Heart right ventricle (tissue), 16 donors: ENCODE data around the gene PARP16. TPM values are rescaled to one million over a fixed set of nuclear protein-coding genes. Genes with fewer than 3 reads are reported as not detected.

ENCODE experiments used
- ATAC-seq, 8 donors: fragments of 200-7000 bp; cut with Tn5 transposase; one replicate each; pipeline ENCODE4 v1.9.1; 2020; ENCODE audit warnings: mild to moderate bottlenecking in 8 of 8, moderate library complexity in 8 of 8, moderate number of reproducible peaks in 1 of 8
- DNase-seq, 2 donors: peaks; one replicate each; pipeline ENCODE4 v3.0.0-alpha.2; 2020
- H3K27ac ChIP-seq, 10 donors: fragments of 200-600 bp; sonication (generic) in 2 of 10; one replicate each; pipeline versions ENCODE4 v1.5.0 to v1.8.0; 2020 to 2022; ENCODE audit warnings: mild to moderate bottlenecking in 3 of 10
- H3K27me3 ChIP-seq, 7 donors: fragments of 200-600 bp; one replicate each; pipeline ENCODE4 v1.8.0; 2021 to 2022; ENCODE audit warnings: mild to moderate bottlenecking in 2 of 7
- H3K36me3 ChIP-seq, 9 donors: fragments of 200-600 bp; sonication (generic) in 1 of 9; one replicate each; pipeline versions ENCODE4 v1.5.0 to v1.8.0; 2020 to 2022; ENCODE audit warnings: mild to moderate bottlenecking in 2 of 9
- H3K4me1 ChIP-seq, 9 donors: fragments of 200-600 bp; sonication (generic) in 1 of 9; one replicate each; pipeline versions ENCODE4 v1.5.0 to v1.8.0; 2020 to 2022; ENCODE audit warnings: mild to moderate bottlenecking in 4 of 9
- H3K4me3 ChIP-seq, 10 donors: fragments of 200-600 bp; sonication (generic) in 2 of 10; one replicate each; pipeline versions ENCODE4 v1.5.0 to v1.8.0; 2020 to 2022; ENCODE audit warnings: mild to moderate bottlenecking in 7 of 10, moderate library complexity in 2 of 10
- H3K9me3 ChIP-seq, 11 donors: fragments of 200-600 bp in 10 of 11; sonication (generic) in 2 of 11; one replicate each; pipeline versions ENCODE4 v1.5.0 to v1.8.0; 2013 to 2022; ENCODE audit warnings: mild to moderate bottlenecking in 2 of 11, control low read depth in 1 of 11, moderate library complexity in 1 of 11
- CTCF ChIP-seq, 9 donors: fragments of 200-600 bp; sonication (generic) in 2 of 9; IDR thresholded peaks; one replicate each; pipeline versions ENCODE4 v1.5.0 to v1.8.0; 2021 to 2022; ENCODE audit warnings: antibody characterized with exemption in 9 of 9, mild to moderate bottlenecking in 5 of 9, moderate library complexity in 1 of 9
- WGBS, 2 donors: extraction: QIAGEN DNeasy Blood & Tissue Kit; methylation state at CpG; one replicate each; pipeline ENCODE4 v1.1.7; 2013; ENCODE audit warnings: inconsistent platforms in 1 of 2; 5-methylcytosine and 5-hydroxymethylcytosine counted together
- intact Hi-C, 10 donors: fragments of 100-400 bp; cut with DNase I; formaldehyde crosslinking; loops; one replicate each; pipeline versions ENCODE4 v1.11.1 to v1.14.2; 2022
- polyA plus RNA-seq, 2 donors: library from polyadenylated mRNA; stranded (reverse); fragments of 200-250 nt; gene quantifications; one replicate each; pipeline ENCODE4 v1.2.3, GENCODE V29; 2013
- total RNA-seq, 10 donors: library from RNA; stranded (reverse); fragmentation: NEBNext Ultra II Directional in 3 of 10; extraction: Animal tissue kit (Norgen Biotek cat#: 25700) in 3 of 10; gene quantifications; one replicate each; pipeline versions ENCODE4 v1.2.1 to v1.2.4, GENCODE V29; 2021 to 2023
- donor health status: Arrhythmogenic right ventricular cardiomyopathy.
- donor health status: ischemic (EF 13 %, LVEDD 7.1; RV severe dilation, severe dysfunction).
- donor health status: healthy with polysubstance abuse.
- donor health status: DM: no; HTN: yes; CAD: no.
- donor health status: DM: no; HTN: no; CAD: no.
- donor health status: ischemic (EF 25% LVEDD 6.9; RV normal size, moderate dysfunction).
- donor health status: ischemic (EF 25% LVEDD 5.7; RV mildly dilated, moderate dysfunction).
- donor health status: healthy.
- donor health status: DM: yes; HTN: yes; CAD: no.
- donor health status: Ischemic cardiomyopathy.
- donor health status: ischemic (EF 35%, LVEDD 5.7; RV mildly dilated, moderate dysfunction).
- donor health status: nonischemic (EF 11% LVEDD 7.7; RV severe dilation, severe dysfunction).
- donor health status: DM: yes; HTN: yes; CAD: no.
- donor health status: PGD.
- donor health status: ischemic (EF 29% LVEDD 5.4; RV normal size, mild dysfunction).
- donor health status: nonischemic (EF 23%, LVEDD 6.1; RV moderate dilation, normal function).

The PARP16 gene
- total and polyA plus RNA-seq, 12 donors, result 3.1 to 5.2 (median 4.7) TPM

GRCh38 chr15:65333856-65334255 is 47.2 kb upstream of the PARP16 start:
- no peak for ATAC-seq
- no peaks in the 10 kb centered on the region for H3K36me3 ChIP-seq
- H3K9me3 ChIP-seq, result no peaks in the 10 kb centered on the region
- 76 to 77% methylated on average over 5 of the region's 5 CpGs for WGBS, 2 donors
- H3K27ac ChIP-seq, result no peak overlapping the region
- no peak overlapping the region for H3K4me3 ChIP-seq
- H3K4me1 ChIP-seq, result no peaks in the 10 kb centered on the region
- intact Hi-C loops, result no loop called here
- TF ChIP-seq CTCF (IDR thresholded peaks at IDR 0.05), result no peak
- no peak for DNase-seq
- peaks cover 0 to 10% (median 0%) of the 10 kb centered on the region in 7 donors for H3K27me3 ChIP-seq

- no peak for DNase-seq
- intact Hi-C loops, result no loop called here
- 87 to 89% methylated on average over 16 of the region's 16 CpGs for WGBS, 2 donors
Measured at GRCh38 chr15:65333148-65333820, 46.6 kb upstream of the PARP16 start.

GRCh38 chr15:65332391-65333147 is 45.9 kb upstream of the PARP16 start:
- Histone ChIP-seq H3K4me3 (no peak overlapping the region), H3K4me1 (no peaks in the 10 kb centered on the region), H3K27me3 (peaks cover 0 to 7% (median 0%) of the 10 kb centered on the region in 7 donors), H3K36me3 (no peaks in the 10 kb centered on the region), H3K27ac (no peak overlapping the region), H3K9me3 (no peaks in the 10 kb centered on the region)
- intact Hi-C loops, result no loop called here
- TF ChIP-seq CTCF (IDR thresholded peaks at IDR 0.05), result no peak
- ATAC-seq, result no peak
- 93 to 95% methylated on average over 31 of the region's 31 CpGs for WGBS, 2 donors
- no peak for DNase-seq

More at GRCh38 chr15:65333148-65333820, 46.6 kb upstream of the PARP16 start:
- Histone ChIP-seq H3K4me1 (no peaks in the 10 kb centered on the region), H3K9me3 (no peaks in the 10 kb centered on the region), H3K27me3 (peaks cover 0 to 10% (median 0%) of the 10 kb centered on the region in 7 donors), H3K27ac (no peak overlapping the region), H3K36me3 (no peaks in the 10 kb centered on the region), H3K4me3 (no peak overlapping the region)
- no peak for ATAC-seq
- no peak for TF ChIP-seq CTCF (IDR thresholded peaks at IDR 0.05)

DNA sequence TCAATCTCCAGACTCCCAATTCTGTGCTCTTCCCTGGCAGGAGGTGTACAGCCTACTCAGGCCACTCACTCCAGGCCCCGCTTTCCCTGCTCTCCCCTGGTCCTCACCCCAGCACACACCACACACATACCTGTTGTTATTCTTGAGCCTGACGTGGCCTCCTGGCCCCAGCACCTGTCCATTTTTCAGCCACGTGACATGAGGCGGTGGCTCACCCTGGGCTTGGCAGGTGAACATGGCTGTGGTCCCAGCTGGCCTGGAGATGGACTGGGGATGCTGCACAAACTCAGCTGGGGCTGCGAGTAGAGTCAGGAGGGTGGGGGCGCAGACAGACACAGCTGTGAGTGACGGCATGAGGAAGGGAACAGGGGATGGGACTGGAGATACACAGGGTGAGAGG is 45.1 kb upstream of the PARP16 start:
- no peak for ATAC-seq
- DNase-seq, result no peak
- 95 to 97% methylated on average over 6 of the region's 7 CpGs for WGBS, 2 donors
- TF ChIP-seq CTCF (IDR thresholded peaks at IDR 0.05), result no peak
- intact Hi-C loops, result no loop called here
- peaks cover 0 to 3% (median 0%) of the 10 kb centered on the region in 7 donors for H3K27me3 ChIP-seq
- no peak overlapping the region for H3K4me3 ChIP-seq
- H3K4me1 ChIP-seq, result peaks cover 0 to 1% (median 0%) of the 10 kb centered on the region in 9 donors
- H3K9me3 ChIP-seq, result no peaks in the 10 kb centered on the region
- no peak overlapping the region for H3K27ac ChIP-seq
- H3K36me3 ChIP-seq, result no peaks in the 10 kb centered on the region
